Mucosa of rectum (tissue), 2 donors: ENCODE results near the gene APBB2.

Source experiments
- H3K27ac ChIP-seq, 2 donors: one replicate each; pipeline ENCODE4 v1.7.0; 2013; ENCODE audit warnings: inconsistent platforms in 2 of 2, low read depth in 2 of 2, low read length in 2 of 2
- H3K27me3 ChIP-seq, 2 donors: one replicate each; pipeline ENCODE4 v1.7.0; 2013; ENCODE audit warnings: low read length in 2 of 2; ENCODE audit not compliant: control insufficient read depth in 2 of 2, insufficient read depth in 2 of 2
- H3K36me3 ChIP-seq, 2 donors: one replicate each; pipeline ENCODE4 v1.7.0; 2013; ENCODE audit warnings: low read length in 2 of 2; ENCODE audit not compliant: control insufficient read depth in 2 of 2, insufficient read depth in 2 of 2
- H3K4me1 ChIP-seq, 2 donors: one replicate each; pipeline ENCODE4 v1.7.0; 2013; ENCODE audit warnings: low read length in 2 of 2, mild to moderate bottlenecking in 1 of 2; ENCODE audit not compliant: control insufficient read depth in 2 of 2, insufficient read depth in 2 of 2
- H3K4me3 ChIP-seq, 2 donors: one replicate each; pipeline ENCODE4 v1.7.0; 2013; ENCODE audit warnings: low read length in 2 of 2
- H3K9ac ChIP-seq, 2 donors: one replicate each; pipeline ENCODE4 v1.7.0; 2013; ENCODE audit warnings: low read length in 2 of 2, low read depth in 1 of 2, mild to moderate bottlenecking in 1 of 2
- H3K9me3 ChIP-seq, 2 donors: one replicate each; pipeline ENCODE4 v1.7.0; 2013; ENCODE audit warnings: low read length in 2 of 2; ENCODE audit not compliant: control insufficient read depth in 2 of 2
- donor health status: healthy.
- donor health status: Normal muscosa, but diverticular disease.

Gene APBB2

DNA sequence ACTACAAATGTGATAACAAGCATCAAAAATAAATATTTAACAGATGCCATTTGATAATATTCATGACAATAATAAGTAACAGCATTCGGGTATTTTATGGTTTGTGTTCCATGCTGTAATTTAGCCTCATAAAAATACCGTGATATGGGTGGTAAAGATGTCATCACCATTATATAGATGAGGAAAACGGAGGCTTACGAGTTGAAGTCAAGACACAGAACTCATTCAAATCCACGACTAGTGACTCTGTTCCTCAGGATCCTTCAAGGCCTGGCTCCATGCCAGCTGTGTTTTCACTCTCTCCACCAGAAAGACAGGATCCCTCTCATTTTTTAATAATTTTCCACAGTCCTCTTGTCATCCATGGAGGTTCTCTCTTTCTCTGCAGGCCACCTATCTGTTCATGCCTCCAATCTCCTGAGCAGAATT lies 94.5 kb downstream of the APBB2 start:
- Histone ChIP-seq H3K27me3 (no peaks in the 10 kb centered on the region), H3K9me3 (no peaks in the 10 kb centered on the region), H3K9ac (no peak overlapping the region), H3K4me3 (no peak overlapping the region), H3K36me3 (no peaks in the 10 kb centered on the region), H3K4me1 (peaks cover 2 to 6% of the 10 kb centered on the region in 2 donors), H3K27ac (no peak overlapping the region)

DNA sequence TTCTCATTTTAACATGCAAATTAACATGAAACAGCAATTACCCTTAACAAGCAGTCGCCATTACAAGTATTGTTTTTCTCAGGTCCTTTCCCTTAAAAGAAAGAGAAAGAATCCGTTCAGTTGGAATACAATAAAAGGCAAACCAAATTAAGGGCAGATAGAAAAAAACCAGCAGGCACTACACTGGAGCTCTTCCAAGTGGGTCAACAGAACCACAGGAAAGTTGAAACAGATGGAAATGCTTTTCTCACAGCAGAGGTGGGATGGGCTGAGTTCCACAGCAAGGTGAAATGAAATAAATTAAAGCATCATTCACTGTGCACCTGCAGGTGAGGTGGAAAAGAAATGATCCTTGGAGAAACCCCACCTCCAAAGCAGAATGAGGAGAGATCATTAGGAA lies 102.6 kb downstream of the APBB2 start:
- Histone ChIP-seq H3K36me3 (no peaks in the 10 kb centered on the region), H3K4me3 (no peak overlapping the region), H3K27ac (no peak overlapping the region), H3K4me1 (no peaks in the 10 kb centered on the region), H3K9ac (no peak overlapping the region), H3K27me3 (no peaks in the 10 kb centered on the region), H3K9me3 (no peaks in the 10 kb centered on the region)

DNA sequence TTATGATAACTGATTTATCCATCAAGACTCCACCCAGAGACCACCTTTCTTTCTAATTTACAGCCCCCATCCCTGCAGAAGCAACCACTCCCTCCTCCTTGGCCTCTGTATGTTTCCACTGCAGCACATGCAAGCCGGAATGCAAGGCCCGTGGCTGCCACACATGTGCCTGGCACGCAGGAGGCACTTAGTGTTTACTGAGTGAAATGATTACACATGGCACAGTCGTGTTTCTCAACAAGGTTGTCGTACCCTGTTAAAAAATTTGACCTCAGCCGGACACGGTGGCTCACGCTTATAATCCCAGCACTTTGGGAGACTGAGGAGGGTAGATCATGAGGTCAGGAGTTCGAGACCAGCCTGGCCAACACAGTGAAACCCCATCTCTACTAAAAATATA lies 104.3 kb downstream of the APBB2 start:
- no peaks in the 10 kb centered on the region for H3K9me3 ChIP-seq
- H3K36me3 ChIP-seq, result no peaks in the 10 kb centered on the region
- no peaks in the 10 kb centered on the region for H3K4me1 ChIP-seq
- no peak overlapping the region for H3K9ac ChIP-seq
- no peak overlapping the region for H3K4me3 ChIP-seq
- no peaks in the 10 kb centered on the region for H3K27me3 ChIP-seq
- H3K27ac ChIP-seq, result no peak overlapping the region

- no peak overlapping the region for H3K27ac ChIP-seq
- no peaks in the 10 kb centered on the region for H3K4me1 ChIP-seq
- no peak overlapping the region for H3K9ac ChIP-seq
- no peaks in the 10 kb centered on the region for H3K9me3 ChIP-seq
- no peak overlapping the region for H3K4me3 ChIP-seq
- H3K27me3 ChIP-seq, result no peaks in the 10 kb centered on the region
- no peaks in the 10 kb centered on the region for H3K36me3 ChIP-seq
These were observed 105.9 kb downstream of the APBB2 start for GRCh38 chr4:41108481-41108880.

- Histone ChIP-seq H3K27ac (no peak overlapping the region), H3K9ac (no peak overlapping the region), H3K4me1 (no peaks in the 10 kb centered on the region)
These were observed 107.5 kb downstream of the APBB2 start for GRCh38 chr4:41106694-41107419.

GRCh38 chr4:41106081-41106480 lies 108.3 kb downstream of the APBB2 start:
- H3K9me3 ChIP-seq, result no peaks in the 10 kb centered on the region
- H3K4me3 ChIP-seq, result no peak overlapping the region

More at GRCh38 chr4:41106694-41107419, 107.5 kb downstream of the APBB2 start:
- Histone ChIP-seq H3K27me3 (no peaks in the 10 kb centered on the region), H3K36me3 (no peaks in the 10 kb centered on the region), H3K4me3 (no peak overlapping the region), H3K9me3 (no peaks in the 10 kb centered on the region)

DNA sequence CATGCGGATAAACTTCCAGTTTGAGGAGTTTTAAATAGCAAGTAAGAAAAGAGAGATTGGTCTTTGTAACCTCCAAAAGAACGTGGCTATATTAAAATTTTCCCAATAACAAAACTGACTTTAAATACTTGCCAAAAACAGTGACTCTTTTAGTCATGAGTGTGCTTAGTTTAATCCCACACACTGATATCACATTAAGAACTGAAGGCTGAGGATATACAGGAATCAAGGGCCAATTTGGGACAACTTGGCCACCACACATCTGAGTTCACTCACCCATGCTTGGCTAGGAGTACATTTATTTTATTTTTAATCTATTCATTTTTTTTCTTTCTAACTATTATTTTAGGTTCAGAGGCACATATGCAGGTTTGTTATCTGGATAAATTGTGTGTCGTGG lies 110.2 kb downstream of the APBB2 start:
- H3K9me3 ChIP-seq, result no peaks in the 10 kb centered on the region
- no peak overlapping the region for H3K4me3 ChIP-seq
- no peak overlapping the region for H3K9ac ChIP-seq
- H3K4me1 ChIP-seq, result no peaks in the 10 kb centered on the region
- no peak overlapping the region for H3K27ac ChIP-seq
- no peaks in the 10 kb centered on the region for H3K36me3 ChIP-seq
- no peaks in the 10 kb centered on the region for H3K27me3 ChIP-seq

More at GRCh38 chr4:41106081-41106480, 108.3 kb downstream of the APBB2 start:
- no peaks in the 10 kb centered on the region for H3K4me1 ChIP-seq
- H3K9ac ChIP-seq, result no peak overlapping the region
- no peaks in the 10 kb centered on the region for H3K27me3 ChIP-seq
- no peak overlapping the region for H3K27ac ChIP-seq
- H3K36me3 ChIP-seq, result no peaks in the 10 kb centered on the region

- Histone ChIP-seq H3K9me3 (no peaks in the 10 kb centered on the region), H3K4me3 (no peak overlapping the region), H3K27me3 (no peaks in the 10 kb centered on the region), H3K4me1 (no peaks in the 10 kb centered on the region), H3K27ac (no peak overlapping the region), H3K36me3 (no peaks in the 10 kb centered on the region), H3K9ac (no peak overlapping the region)
These were observed 110.7 kb downstream of the APBB2 start for GRCh38 chr4:41103657-41104056.

DNA sequence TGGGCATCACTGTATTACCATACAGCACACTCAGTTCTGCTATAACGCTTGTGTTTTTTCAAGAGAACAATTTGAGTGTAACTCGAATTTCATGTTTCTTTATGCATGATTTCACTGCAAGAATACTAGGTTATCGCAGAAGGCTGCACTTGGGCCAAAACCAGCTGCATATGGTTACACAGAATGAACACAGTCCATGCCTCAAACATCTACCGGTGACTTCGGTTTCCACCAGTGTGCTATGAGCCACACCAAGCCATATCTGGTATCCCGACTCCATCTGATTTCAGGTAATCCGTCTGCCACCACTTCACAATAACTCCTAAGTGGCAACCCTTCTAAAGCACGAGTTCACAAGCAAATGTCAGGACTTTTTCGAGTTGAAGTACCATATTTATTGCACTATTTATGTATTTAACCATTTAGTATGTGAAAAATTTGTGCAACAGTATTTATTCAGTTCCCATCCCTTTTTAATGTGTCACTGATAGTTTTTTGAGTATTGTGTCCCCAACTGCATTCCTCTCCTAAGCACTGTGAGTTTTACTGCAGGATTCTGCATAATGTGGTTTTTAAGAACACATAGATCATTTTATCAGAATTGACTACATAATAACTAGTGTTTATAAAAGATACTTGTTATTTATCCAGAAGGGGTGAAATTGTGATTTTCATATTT lies 111.8 kb downstream of the APBB2 start:
- no peaks in the 10 kb centered on the region for H3K27me3 ChIP-seq
- no peak overlapping the region for H3K4me3 ChIP-seq
- no peak overlapping the region for H3K9ac ChIP-seq
- no peaks in the 10 kb centered on the region for H3K9me3 ChIP-seq
- no peak overlapping the region for H3K27ac ChIP-seq
- H3K4me1 ChIP-seq, result no peaks in the 10 kb centered on the region
- no peaks in the 10 kb centered on the region for H3K36me3 ChIP-seq

DNA sequence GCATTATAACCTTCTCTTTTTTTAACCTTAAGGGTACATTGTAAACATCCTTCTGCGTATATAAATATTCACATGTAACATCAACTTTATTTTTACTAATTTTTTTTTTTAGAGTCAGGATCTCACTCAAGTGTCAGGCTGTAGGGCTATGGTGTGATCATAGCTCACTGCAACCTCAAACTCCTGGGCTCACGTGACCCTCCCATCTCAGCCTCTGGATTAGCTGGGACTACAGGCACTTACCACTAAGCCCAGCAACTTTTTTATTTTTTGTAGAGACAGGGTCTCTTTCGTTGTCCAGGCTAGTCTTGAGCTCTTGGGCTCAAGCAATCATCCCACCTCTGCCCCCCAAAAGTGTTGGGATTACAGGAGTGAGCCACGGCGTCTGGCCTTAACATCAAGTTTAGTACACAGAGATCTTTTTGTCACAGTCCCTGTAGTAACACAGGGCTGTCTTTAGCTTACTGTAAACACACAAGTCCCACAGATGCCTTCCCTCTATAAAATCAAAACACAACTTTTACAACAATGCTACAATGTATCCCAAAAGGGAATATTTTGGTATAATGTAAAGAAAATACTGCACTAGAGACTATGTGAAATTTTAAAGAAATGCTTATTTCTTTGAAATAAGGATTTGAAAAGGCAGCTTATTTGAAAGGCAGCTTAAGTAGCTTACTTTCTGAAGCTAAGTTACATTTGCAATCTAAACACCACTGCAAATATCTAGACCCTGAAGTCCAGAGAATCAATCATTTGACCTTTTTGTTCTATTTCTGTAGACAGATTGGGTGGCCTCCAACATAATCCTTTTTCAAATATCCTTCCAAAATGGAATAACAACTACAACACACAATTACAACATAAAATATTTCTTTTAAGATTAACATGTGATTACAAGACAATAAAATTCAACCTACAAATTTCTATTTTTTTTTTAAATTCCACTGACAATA lies 116.0 kb downstream of the APBB2 start:
- Histone ChIP-seq H3K4me1 (no peaks in the 10 kb centered on the region), H3K27me3 (no peaks in the 10 kb centered on the region), H3K36me3 (no peaks in the 10 kb centered on the region), H3K9ac (no peak overlapping the region), H3K9me3 (no peaks in the 10 kb centered on the region), H3K27ac (no peak overlapping the region), H3K4me3 (no peak overlapping the region)
